ENCODE data around the gene RBFOX2.

The RBFOX2 gene

GRCh38 chr22:35775339-35775738 lies 253.3 kb downstream of the RBFOX2 start:
- ATAC-seq (ENCODE audit: low read depth), result no peak
- no peak for TF ChIP-seq CTCF (IDR thresholded peaks at IDR 0.05; ENCODE audit: poor library complexity, severe bottlenecking)

GRCh38 chr22:35769974-35770373 lies 258.6 kb downstream of the RBFOX2 start:
- Histone ChIP-seq H3K4me1 (ENCODE audit: insufficient read depth, poor library complexity, severe bottlenecking) (peaks cover 7% of the 10 kb centered on the region), H3K27me3 (ENCODE audit: insufficient read depth, poor library complexity, severe bottlenecking) (no peaks in the 10 kb centered on the region), H3K9me3 (ENCODE audit: severe bottlenecking) (no peaks in the 10 kb centered on the region), H3K4me3 (ENCODE audit: severe bottlenecking) (no peak overlapping the region), H3K27ac (ENCODE audit: poor library complexity, severe bottlenecking) (no peak overlapping the region), H3K36me3 (ENCODE audit: low read depth) (peaks cover 46% of the 10 kb centered on the region)
- ATAC-seq (ENCODE audit: low read depth) (no peak), DNase-seq (ENCODE audit: low spot score) (no peak)
- no peak for TF ChIP-seq CTCF (IDR thresholded peaks at IDR 0.05; ENCODE audit: poor library complexity, severe bottlenecking)

More at GRCh38 chr22:35775339-35775738, 253.3 kb downstream of the RBFOX2 start:
- Histone ChIP-seq H3K27ac (ENCODE audit: poor library complexity, severe bottlenecking) (no peak overlapping the region), H3K4me3 (ENCODE audit: severe bottlenecking) (no peak overlapping the region), H3K36me3 (ENCODE audit: low read depth) (peaks cover 49% of the 10 kb centered on the region), H3K4me1 (ENCODE audit: insufficient read depth, poor library complexity, severe bottlenecking) (peaks cover 32% of the 10 kb centered on the region), H3K9me3 (ENCODE audit: severe bottlenecking) (no peaks in the 10 kb centered on the region), H3K27me3 (ENCODE audit: insufficient read depth, poor library complexity, severe bottlenecking) (no peaks in the 10 kb centered on the region)
- no peak for DNase-seq (ENCODE audit: low spot score)

- Histone ChIP-seq H3K36me3 (ENCODE audit: low read depth) (peaks cover 44% of the 10 kb centered on the region), H3K4me1 (ENCODE audit: insufficient read depth, poor library complexity, severe bottlenecking) (peaks cover 5% of the 10 kb centered on the region), H3K27ac (ENCODE audit: poor library complexity, severe bottlenecking) (no peak overlapping the region), H3K9me3 (ENCODE audit: severe bottlenecking) (no peaks in the 10 kb centered on the region), H3K27me3 (ENCODE audit: insufficient read depth, poor library complexity, severe bottlenecking) (no peaks in the 10 kb centered on the region), H3K4me3 (ENCODE audit: severe bottlenecking) (no peak overlapping the region)
- no peak for TF ChIP-seq CTCF (IDR thresholded peaks at IDR 0.05; ENCODE audit: poor library complexity, severe bottlenecking)
- DNase-seq (ENCODE audit: low spot score), result no peak
- no peak for ATAC-seq (ENCODE audit: low read depth)
These were observed 261.7 kb downstream of the RBFOX2 start for GRCh38 chr22:35766654-35767580.

- Histone ChIP-seq H3K27me3 (ENCODE audit: insufficient read depth, poor library complexity, severe bottlenecking) (no peaks in the 10 kb centered on the region), H3K36me3 (ENCODE audit: low read depth) (peaks cover 86% of the 10 kb centered on the region), H3K9me3 (ENCODE audit: severe bottlenecking) (no peaks in the 10 kb centered on the region), H3K4me1 (ENCODE audit: insufficient read depth, poor library complexity, severe bottlenecking) (no peaks in the 10 kb centered on the region), H3K27ac (ENCODE audit: poor library complexity, severe bottlenecking) (no peak overlapping the region), H3K4me3 (ENCODE audit: severe bottlenecking) (no peak overlapping the region)
- peak; percentile 66 for TF ChIP-seq CTCF (IDR thresholded peaks at IDR 0.05; ENCODE audit: poor library complexity, severe bottlenecking)
- ATAC-seq (ENCODE audit: low read depth) (peak; percentile 38; the same call in 1 of the 3 replicates), DNase-seq (ENCODE audit: low spot score) (no peak)
These were observed 267.6 kb downstream of the RBFOX2 start for GRCh38 chr22:35761037-35761436.

GRCh38 chr22:35758394-35758793 lies 270.2 kb downstream of the RBFOX2 start:
- Histone ChIP-seq H3K36me3 (ENCODE audit: low read depth) (peaks cover 89% of the 10 kb centered on the region), H3K9me3 (ENCODE audit: severe bottlenecking) (no peaks in the 10 kb centered on the region), H3K4me1 (ENCODE audit: insufficient read depth, poor library complexity, severe bottlenecking) (no peaks in the 10 kb centered on the region), H3K4me3 (ENCODE audit: severe bottlenecking) (no peak overlapping the region), H3K27ac (ENCODE audit: poor library complexity, severe bottlenecking) (no peak overlapping the region), H3K27me3 (ENCODE audit: insufficient read depth, poor library complexity, severe bottlenecking) (no peaks in the 10 kb centered on the region)
- no peak for ATAC-seq (ENCODE audit: low read depth)
- no peak for DNase-seq (ENCODE audit: low spot score)
- no peak for TF ChIP-seq CTCF (IDR thresholded peaks at IDR 0.05; ENCODE audit: poor library complexity, severe bottlenecking)

Measured in RWPE2 (cell line).